Measurements from ENCODE around the gene KRTAP12-1. TPM values are rescaled to one million over a fixed set of nuclear protein-coding genes. Genes with fewer than 3 reads are reported as not detected.

KRTAP12-1 gene, protein sequence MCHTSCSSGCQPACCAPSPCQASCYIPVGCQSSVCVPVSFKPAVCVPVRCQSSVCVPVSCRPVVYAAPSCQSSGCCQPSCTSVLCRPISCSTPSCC
- total RNA-seq (2014; rRNA removed; shearing (Covaris generic)), result not detected in 2 replicates
- total RNA-seq (2022), result not detected in 2 replicates
- Bru-seq, nascent RNA, result not detected
- not detected for BruChase-seq, experiment 1, labeled RNA remaining after a 6-hour chase
- BruChase-seq, experiment 2, labeled RNA remaining after a 2-hour chase, result not detected
- long read RNA-seq, result 0 reads

DNA sequence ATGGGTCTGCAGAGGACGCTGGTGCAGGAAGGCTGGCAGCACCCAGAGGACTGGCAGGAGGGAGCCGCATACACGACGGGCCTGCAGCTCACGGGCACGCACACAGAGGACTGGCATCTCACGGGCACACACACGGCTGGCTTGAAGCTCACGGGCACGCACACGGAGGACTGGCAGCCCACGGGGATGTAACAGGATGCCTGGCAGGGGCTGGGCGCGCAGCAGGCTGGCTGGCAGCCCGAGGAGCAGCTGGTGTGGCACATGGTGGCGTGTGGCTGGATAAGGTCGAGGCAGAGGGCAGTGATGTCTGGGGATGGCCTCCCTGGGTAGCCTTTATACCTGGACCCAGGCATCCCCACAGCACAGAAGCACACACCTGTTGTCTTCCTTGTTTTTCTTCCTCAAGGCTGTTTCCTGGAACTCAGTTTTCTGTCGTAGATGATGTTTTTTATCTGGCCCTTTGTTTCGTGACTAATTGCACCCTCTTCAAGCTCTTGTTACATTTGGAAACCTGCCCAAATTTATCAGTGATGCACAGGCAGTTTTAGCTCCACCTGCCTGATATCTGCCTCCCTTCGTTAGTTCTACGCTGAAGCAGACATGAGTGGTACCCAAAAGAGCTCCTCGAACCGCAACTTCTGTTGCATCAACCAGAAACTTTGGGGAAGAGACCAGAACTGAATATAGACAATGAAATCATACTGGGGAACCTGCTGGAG is at the start of gene KRTAP12-1:
TSS of gene KRTAP12-1 (minus strand) at position 303 of the 719 bp plus-strand sequence. CDS start at position 263, 40 bp downstream.
- POLR2A ChIA-PET, result interaction anchor here (0.6 kb wide), 1 partner anchor 18 kb away, joined by 3 read pairs; no protein-coding TSS in a partner anchor
- Histone ChIP-seq H3K79me2 (ENCODE audit: insufficient read depth, low read depth, low read length) (no peaks in the 10 kb centered on the region), H2AFZ (ENCODE audit: low read length) (no peak within 1 kb of the TSS), H3K4me1 (ENCODE audit: insufficient read depth, low read length, poor library complexity, severe bottlenecking) (no peaks in the 10 kb centered on the region), H3K27ac (ENCODE audit: low read depth, low read length, poor library complexity, severe bottlenecking) (no peak within 1 kb of the TSS), H3K4me2 (ENCODE audit: low read length) (no peak within 1 kb of the TSS), H3K4me3 (ENCODE audit: low read depth, low read length, poor library complexity, severe bottlenecking) (no peak within 1 kb of the TSS), H4K20me1 (ENCODE audit: insufficient read depth, low read length) (no peaks in the 10 kb centered on the region), H3K9me2 (ENCODE audit: insufficient read depth, low read length) (no peaks in the 10 kb centered on the region), H3K9me3 (ENCODE audit: low read length) (no peaks in the 10 kb centered on the region), H3K36me3 (ENCODE audit: insufficient read depth, low read length) (no peaks in the 10 kb centered on the region)
- BruUV-seq (replicated peaks), result no TSS peak
- TF ChIP-seq, protein P1, sequence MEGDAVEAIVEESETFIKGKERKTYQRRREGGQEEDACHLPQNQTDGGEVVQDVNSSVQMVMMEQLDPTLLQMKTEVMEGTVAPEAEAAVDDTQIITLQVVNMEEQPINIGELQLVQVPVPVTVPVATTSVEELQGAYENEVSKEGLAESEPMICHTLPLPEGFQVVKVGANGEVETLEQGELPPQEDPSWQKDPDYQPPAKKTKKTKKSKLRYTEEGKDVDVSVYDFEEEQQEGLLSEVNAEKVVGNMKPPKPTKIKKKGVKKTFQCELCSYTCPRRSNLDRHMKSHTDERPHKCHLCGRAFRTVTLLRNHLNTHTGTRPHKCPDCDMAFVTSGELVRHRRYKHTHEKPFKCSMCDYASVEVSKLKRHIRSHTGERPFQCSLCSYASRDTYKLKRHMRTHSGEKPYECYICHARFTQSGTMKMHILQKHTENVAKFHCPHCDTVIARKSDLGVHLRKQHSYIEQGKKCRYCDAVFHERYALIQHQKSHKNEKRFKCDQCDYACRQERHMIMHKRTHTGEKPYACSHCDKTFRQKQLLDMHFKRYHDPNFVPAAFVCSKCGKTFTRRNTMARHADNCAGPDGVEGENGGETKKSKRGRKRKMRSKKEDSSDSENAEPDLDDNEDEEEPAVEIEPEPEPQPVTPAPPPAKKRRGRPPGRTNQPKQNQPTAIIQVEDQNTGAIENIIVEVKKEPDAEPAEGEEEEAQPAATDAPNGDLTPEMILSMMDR (conservative IDR thresholded peaks at IDR 0.05; ENCODE audit: low read length), result no peak
- CTCF ChIA-PET (ENCODE audit: unreplicated experiment), result interaction anchor here (0.6 kb wide), 1 partner anchor 1129 kb away, joined by 4 read pairs; no protein-coding TSS in a partner anchor
- intact Hi-C loops (cut with micrococcal nuclease; ENCODE audit: unreplicated experiment), result no loop called here
- no peak for DNase-seq (ENCODE audit: low spot score)

DNA sequence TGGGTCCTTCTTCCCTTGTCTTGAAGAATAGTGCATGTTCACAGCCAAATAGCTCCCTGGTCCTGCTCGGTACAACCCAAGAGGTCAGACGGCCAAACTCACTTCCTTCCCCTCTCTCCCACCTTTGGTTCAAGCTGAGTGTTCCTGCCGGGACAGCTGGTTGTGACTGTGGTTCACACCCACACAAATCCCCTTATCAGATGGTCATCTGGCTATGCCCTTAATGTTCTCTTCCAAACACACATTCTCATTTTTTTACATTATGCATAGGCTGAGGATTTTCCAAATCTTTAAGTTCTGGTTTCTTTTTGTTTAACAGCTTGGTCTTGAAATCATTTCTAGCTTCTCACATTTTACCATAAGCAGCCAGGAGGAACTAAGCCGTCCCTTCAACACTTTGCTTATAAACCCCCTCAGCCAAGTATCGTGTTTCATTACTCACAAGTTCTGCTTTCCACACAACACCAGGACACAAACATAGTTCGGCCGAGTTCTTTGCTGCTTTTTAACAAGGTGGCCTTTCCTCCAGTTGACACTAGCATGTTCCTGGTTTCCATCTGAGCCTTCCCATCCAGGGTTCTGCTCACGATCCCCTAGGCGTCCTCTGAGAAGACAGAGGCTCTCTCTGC is 49.1 kb upstream of the KRTAP12-1 start:
- POLR2A ChIA-PET, result interaction anchor here (0.6 kb wide), 1 partner anchor 164 kb away, joined by 3 read pairs; no protein-coding TSS in a partner anchor

DNA sequence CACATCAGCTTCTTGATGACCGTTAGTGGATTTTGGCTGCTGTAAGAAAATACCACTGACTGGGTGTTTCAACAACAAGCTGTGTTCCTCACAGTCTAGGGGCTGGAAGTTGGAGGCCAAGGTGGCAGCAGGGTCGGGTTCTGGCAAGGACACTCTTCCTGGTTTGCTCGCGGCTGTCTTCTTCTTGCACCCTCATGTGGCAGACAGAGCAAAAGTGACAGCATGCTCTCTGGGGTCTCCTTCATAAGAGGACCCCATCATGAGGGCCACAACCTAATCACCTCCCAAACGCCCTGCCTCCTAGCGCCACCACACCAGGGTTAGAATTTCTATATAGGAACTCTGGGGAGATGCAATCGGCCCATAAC is 48.0 kb upstream of the KRTAP12-1 start:
- ChIA-PET POLR2A (no interaction called here), CTCF (ENCODE audit: unreplicated experiment) (no interaction called here)
- BruUV-seq (replicated peaks), result no TSS peak
- Histone ChIP-seq H3K4me2 (ENCODE audit: low read length) (no peak overlapping the region), H3K27ac (ENCODE audit: low read depth, low read length, poor library complexity, severe bottlenecking) (no peak overlapping the region), H2AFZ (ENCODE audit: low read length) (no peak overlapping the region), H3K4me3 (ENCODE audit: low read depth, low read length, poor library complexity, severe bottlenecking) (no peak overlapping the region), H3K9me3 (ENCODE audit: low read length) (no peaks in the 10 kb centered on the region), H3K36me3 (ENCODE audit: insufficient read depth, low read length) (no peaks in the 10 kb centered on the region), H3K4me1 (ENCODE audit: insufficient read depth, low read length, poor library complexity, severe bottlenecking) (no peaks in the 10 kb centered on the region), H3K79me2 (ENCODE audit: insufficient read depth, low read depth, low read length) (no peaks in the 10 kb centered on the region), H3K9me2 (ENCODE audit: insufficient read depth, low read length) (no peaks in the 10 kb centered on the region), H4K20me1 (ENCODE audit: insufficient read depth, low read length) (no peaks in the 10 kb centered on the region)
- intact Hi-C loops (cut with micrococcal nuclease; ENCODE audit: unreplicated experiment), result no loop called here
- TF ChIP-seq, protein P1 (conservative IDR thresholded peaks at IDR 0.05; ENCODE audit: low read length), result no peak
- no peak for TF ChIP-seq EZH2phosphoT487 (IDR thresholded peaks at IDR 0.05; ENCODE audit: borderline replicate concordance, low read depth, low read length)
- no peak for DNase-seq (ENCODE audit: low spot score)

More for the DNA sequence above, 49.1 kb upstream of the KRTAP12-1 start:
- Histone ChIP-seq H3K4me1 (ENCODE audit: insufficient read depth, low read length, poor library complexity, severe bottlenecking) (no peaks in the 10 kb centered on the region), H2AFZ (ENCODE audit: low read length) (no peak overlapping the region), H3K79me2 (ENCODE audit: insufficient read depth, low read depth, low read length) (no peaks in the 10 kb centered on the region), H3K27ac (ENCODE audit: low read depth, low read length, poor library complexity, severe bottlenecking) (no peak overlapping the region), H3K4me2 (ENCODE audit: low read length) (no peak overlapping the region), H4K20me1 (ENCODE audit: insufficient read depth, low read length) (no peaks in the 10 kb centered on the region), H3K36me3 (ENCODE audit: insufficient read depth, low read length) (no peaks in the 10 kb centered on the region), H3K9me3 (ENCODE audit: low read length) (no peaks in the 10 kb centered on the region), H3K9me2 (ENCODE audit: insufficient read depth, low read length) (no peaks in the 10 kb centered on the region), H3K4me3 (ENCODE audit: low read depth, low read length, poor library complexity, severe bottlenecking) (no peak overlapping the region)
- intact Hi-C loops (cut with micrococcal nuclease; ENCODE audit: unreplicated experiment), result no loop called here
- TF ChIP-seq EZH2phosphoT487 (IDR thresholded peaks at IDR 0.05; ENCODE audit: borderline replicate concordance, low read depth, low read length), result no peak
- CTCF ChIA-PET (ENCODE audit: unreplicated experiment), result no interaction called here
- no peak for DNase-seq (ENCODE audit: low spot score)
- BruUV-seq (replicated peaks), result no TSS peak

All from OCI-LY7 (cell line).